ENCODE measurements around the gene SPOCD1.

Gene SPOCD1

DNA sequence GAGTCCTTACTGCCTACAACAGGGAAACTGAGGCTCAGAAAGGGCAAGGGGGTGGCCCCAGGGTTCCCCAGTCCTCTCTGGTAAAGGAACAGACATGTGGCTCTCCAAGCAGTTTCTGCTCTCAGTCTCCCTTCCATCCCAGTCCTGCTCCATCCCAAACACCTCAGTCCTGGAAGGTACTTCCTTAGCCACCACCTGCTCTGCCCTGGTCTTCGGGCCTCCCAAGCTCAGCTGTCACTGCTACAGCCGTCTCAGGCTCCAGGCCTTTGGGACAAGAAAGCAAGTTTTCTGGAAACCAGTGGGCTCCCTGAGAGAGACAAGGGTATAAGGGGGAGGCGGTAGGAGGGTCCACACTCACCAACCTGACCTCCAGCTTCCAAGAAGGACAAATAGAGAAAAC lies 28.6 kb downstream of the SPOCD1 start:
- DNase-seq (ENCODE audit: low read depth): no peak

GRCh38 chr1:31786366-31787060 lies 29.3 kb downstream of the SPOCD1 start:
- no peak for DNase-seq (ENCODE audit: low read depth)

- DNase-seq (ENCODE audit: low read depth): no peak
These were observed 29.9 kb downstream of the SPOCD1 start for GRCh38 chr1:31785947-31786290.

DNA sequence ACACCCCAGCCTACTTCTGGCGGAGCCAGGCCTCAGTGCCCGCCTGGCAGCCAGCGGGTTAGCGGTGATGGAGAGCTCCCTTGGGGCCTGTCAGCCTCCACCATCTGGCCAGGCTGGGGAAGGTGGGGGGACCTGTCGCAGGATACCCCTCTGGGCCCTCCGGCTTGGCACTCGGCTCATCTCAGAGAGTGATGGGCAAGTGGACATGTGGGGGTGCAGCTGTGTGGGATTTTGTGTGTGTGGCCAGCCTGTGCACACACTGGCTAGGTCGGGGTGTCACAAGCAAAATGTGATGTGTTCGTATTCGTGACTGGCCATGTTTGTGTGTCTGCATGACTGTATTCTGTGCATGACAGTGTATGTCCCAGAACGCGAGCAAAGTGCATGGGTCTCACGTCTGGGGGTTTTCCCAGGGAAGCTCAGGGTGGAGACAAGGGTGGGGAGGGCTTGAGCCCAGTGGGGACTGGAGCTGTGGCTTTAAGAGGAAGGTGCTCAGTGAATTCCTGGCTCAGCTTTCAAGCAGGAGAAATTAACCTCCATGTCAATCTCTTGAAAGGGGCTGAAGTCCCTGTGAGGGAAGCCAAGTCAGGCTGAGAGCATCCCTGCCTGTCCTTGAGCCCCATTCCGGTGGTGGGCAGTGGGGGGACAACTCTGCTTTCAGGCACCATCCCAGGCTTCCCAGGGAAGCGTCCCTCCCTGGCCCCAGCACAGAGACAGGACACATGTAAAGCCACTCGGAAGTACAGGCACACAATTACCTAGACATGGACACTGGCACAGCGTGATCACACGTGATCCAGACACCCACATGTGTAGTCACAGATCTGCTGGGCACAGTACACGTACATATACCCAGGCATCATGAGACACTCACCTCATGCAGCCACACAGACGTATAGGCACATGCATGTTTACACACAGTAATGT lies 30.5 kb downstream of the SPOCD1 start:
- DNase-seq (ENCODE audit: low read depth): no peak

- DNase-seq (ENCODE audit: low read depth): no peak
These were observed 31.3 kb downstream of the SPOCD1 start for GRCh38 chr1:31784356-31785019.

DNA sequence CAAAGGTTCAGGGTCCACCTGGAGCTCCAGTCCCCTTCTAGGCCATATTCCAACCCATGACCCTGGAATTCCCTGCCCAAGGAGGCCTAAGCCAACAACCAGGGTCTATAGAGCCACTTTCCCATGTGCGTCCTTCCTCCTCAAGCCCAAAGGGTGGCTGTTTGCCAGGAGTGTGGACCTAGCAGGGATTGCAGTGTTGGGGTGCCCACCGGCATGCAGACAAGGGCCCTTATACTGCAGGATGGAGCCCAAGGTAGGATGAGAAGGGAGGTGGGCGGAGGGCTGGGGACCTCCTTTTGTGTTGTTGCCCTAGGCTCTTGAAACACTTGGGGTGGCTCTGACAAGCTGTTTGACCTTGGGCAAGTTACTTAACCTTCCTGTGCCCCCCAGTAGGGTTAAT lies 32.0 kb downstream of the SPOCD1 start:
- no peak for DNase-seq (ENCODE audit: low read depth)

DNA sequence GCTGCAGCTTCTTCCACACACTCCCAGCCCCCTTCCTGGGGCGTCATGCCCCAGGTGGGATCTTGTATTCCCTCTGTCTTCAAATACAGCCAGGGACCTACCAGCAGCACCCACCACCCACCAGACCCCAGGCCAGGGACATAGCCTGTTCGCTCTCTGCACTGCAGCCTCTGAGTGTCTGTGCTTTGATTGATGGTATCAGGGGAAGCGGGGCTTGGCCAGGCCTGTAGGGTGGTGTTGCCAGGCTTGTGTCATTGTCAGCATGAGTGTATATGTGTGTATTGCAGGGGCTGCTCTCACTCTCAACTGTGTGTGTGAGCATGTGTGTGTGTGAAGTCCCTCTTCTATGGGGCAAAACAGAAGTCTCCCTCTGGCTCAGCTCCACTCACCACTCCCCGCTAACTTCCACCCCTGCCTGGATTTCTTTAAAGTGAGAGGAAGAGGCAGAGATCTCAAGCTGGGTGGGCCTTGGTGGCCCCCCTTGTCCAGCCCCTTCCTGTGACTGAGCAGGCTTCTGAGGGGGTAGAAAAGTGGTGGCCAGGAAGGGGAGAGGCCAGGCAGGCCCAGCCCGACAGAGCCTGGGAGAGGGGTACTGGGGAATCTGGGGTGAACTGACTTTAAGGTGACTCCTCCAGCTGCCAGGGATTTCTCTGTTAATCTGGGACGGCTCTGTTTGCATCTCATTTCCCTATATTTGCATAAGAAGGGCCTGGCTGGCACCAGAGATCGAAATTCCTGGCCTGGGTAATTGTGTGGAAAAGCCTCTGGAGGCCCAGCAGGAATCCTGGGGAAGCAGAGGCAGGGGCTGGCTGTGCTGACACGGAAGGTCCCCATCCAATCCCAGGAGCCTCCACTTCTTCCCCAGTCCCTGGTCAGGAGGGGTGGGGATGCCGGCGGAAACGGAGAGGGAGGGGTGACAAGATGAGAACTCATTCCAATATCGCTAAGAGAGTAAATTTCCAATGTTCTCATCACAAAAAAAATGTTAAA lies 33.1 kb downstream of the SPOCD1 start:
- DNase-seq (ENCODE audit: low read depth): no peak

DNA sequence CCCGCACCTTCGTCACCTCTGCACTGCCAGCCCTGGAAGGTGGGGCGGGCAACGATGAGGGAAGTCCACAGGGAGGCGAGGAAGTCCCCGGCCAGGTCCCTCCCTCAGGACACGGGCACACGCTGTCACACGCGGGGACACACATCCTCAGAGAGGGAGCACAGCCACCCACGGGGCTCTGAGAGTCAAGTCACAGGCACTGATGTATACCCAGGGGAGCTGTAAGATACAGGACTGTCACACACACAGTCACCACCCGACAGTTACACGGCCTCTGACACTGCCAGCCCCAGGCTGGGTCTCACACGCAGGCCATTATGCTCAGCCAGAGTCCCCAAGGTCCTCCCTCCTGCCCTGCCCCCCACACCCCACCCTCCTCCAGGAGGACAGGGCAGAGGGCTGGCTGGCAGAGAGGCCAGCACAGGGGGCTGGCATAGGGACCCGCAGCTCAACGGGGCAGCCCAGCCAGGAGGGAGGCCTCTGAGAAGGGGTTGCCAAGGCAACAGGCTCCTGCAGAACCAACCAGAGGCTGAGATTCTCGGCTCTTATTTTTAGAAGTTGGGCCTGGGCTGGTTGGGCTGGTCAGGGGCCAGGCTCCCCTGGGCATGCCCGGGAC lies 34.0 kb downstream of the SPOCD1 start:
- no peak for DNase-seq (ENCODE audit: low read depth)

DNA sequence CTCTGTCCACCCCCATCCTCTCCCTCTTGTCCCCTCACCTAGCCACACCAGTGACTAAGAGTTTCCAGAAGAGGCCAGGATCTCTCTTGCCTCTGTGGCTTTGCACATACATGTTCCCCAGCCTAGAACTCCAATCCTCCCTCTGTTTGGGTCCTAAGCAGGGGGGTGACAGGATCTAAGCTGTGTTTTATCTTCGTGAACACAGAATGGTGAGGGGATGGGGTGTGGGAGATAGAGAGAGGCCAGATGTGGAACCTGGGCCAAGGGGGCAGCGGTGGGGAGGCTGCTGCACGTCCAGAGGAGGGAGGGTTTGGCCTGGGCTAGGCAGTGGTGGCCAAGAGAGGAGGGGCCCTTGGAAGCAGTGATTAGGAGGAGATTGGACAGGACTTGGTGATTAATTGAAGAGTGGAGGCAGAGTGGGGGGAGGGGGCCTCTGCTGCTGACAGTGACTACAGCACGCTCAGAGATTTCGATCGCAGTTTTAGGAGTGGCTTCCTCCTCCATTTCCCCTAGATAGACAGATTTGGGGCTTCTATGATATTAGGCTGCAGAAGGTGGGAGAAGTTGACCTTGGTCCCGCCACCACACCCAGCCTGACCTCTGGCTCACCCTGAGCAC lies 34.6 kb downstream of the SPOCD1 start:
- DNase-seq (ENCODE audit: low read depth): no peak

- no peak for DNase-seq (ENCODE audit: low read depth)
These were observed 35.2 kb downstream of the SPOCD1 start for GRCh38 chr1:31780632-31781031.

DNA sequence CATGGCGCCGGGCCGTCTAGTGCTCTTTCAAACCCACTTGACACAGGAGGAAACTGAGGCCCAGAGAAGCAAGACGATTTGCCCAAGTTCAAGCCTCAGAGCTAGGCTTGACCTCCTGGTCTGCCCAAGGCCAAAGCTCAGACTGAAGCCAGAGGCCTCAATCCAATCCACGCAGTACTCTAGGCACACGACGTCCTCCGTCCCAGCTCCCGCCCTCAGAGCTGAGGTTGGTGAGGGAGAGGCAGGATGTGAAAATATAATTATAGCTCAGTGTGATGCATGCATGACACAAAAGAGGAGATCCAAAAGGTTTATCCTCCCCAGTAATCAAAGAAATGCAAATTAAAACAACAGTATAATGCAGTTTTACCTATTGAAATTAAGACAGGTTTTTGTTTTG lies 36.1 kb downstream of the SPOCD1 start:
- DNase-seq (ENCODE audit: low read depth): no peak

- DNase-seq (ENCODE audit: low read depth): no peak
These were observed 36.9 kb downstream of the SPOCD1 start for GRCh38 chr1:31778763-31779488.

GRCh38 chr1:31776516-31776915 lies 39.3 kb downstream of the SPOCD1 start:
- no peak for DNase-seq (ENCODE audit: low read depth)

DNA sequence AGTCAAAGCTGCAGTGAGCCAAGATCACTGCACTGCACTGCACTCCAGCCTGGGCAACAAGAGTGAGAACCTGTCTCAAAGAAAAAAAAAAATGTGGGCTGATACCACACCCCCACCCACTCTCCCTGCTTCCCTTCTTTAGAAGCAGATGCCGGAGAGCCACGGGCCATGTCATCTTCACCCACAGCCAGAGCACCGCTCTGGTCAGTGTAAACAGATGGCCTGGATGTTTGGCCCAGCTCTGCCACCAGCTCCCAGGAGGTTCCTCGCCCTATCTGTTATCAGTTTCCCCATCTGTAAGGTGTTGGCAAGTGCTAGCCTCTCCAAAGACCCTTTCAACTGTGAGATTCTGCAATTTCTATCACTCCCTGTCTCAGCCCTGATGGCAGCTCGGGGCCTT lies 39.8 kb downstream of the SPOCD1 start:
- no peak for DNase-seq (ENCODE audit: low read depth)

DNA sequence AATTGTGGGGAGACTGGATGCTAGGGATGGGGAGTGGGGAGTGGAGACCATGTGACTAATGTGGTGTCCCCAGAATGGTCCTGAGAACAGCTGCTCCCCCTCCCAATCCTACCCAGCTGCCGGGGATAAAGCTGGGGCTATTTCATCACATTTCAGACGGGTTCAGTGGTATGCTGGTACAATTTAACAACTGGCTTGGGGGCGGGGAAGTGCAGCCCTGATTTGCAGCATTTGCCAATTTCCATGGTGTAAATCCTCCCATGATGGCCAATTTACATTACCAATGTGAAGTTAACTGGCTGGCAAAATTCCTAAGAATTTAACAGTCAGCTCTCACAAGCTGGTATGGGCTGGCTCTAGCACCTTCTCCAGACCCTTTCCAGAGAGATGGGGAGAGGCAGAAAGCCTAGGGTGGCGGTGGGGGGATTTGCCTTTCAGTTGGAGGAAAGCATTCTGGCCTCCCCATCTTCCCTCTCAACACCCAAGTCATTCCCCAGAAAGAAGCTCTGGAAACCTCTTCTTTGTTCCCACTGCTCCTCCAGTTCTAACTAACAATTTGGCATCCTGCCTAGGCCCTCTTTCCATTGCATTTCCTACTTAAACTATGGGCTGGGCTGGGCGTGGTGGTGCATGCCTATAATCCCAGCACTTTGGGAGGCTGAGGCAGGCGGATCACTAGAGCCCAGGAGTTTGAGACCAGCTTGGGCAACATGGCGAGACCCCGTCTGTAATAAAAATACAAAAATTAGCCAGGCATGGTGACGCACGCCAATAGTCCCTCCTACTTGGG lies 40.4 kb downstream of the SPOCD1 start:
- no peak for DNase-seq (ENCODE audit: low read depth)

GRCh38 chr1:31774495-31774894 lies 41.3 kb downstream of the SPOCD1 start:
- no peak for DNase-seq (ENCODE audit: low read depth)

DNA sequence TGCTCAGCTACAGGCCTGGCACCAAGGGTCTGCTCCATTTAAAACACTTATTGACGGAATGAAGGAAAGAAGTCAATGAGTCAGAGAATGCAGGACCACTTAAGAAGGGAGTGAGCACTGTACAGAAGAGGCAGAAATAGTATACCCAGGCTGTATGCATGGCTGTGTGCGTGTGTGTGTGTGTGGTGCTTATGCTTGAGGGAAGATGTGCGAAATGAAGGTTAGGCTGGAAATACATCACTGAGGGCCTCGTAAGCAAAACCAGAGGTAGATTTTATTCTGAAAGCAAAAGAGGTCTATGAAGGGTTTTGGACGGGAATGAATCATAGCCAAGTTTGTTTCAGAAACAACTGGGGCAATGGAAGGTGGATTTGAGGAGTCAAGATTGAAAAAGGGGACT lies 42.0 kb downstream of the SPOCD1 start:
- DNase-seq (ENCODE audit: low read depth): no peak

GRCh38 chr1:31772669-31773248 lies 43.1 kb downstream of the SPOCD1 start:
- no peak for DNase-seq (ENCODE audit: low read depth)
